Measurements from ENCODE around the gene EPB41L4A.
"Not testable (repeated sequence)": the region's sequence is repeated elsewhere in the genome, so short reads cannot be mapped to it uniquely, and the experiment has no call there.

The EPB41L4A gene

GRCh38 chr5:112396430-112396829 lies 22.6 kb downstream of the EPB41L4A start:
- no peak for DNase-seq

GRCh38 chr5:112395299-112395698 lies 23.8 kb downstream of the EPB41L4A start:
- DNase-seq, result not testable (repeated sequence)

DNA sequence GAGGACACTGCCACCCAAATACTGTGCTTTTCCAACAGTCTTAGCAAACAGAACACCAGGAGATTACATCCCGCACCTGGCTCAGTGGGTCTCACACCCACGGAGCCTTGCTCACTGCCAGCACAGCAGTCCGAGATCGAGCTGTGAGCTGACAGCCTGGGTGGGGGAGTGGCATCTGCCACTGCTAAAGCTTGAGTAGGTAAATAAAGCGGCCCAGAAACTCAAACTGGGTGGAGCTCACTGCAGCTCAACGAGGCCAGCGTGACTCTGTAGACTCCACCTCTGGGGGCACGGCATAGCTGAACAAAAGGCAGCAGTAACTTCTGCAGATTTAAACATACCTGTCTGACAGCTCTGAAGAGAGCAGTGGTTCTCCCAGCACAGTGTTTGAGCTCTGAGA lies 28.8 kb downstream of the EPB41L4A start:
- no peak for DNase-seq

DNA sequence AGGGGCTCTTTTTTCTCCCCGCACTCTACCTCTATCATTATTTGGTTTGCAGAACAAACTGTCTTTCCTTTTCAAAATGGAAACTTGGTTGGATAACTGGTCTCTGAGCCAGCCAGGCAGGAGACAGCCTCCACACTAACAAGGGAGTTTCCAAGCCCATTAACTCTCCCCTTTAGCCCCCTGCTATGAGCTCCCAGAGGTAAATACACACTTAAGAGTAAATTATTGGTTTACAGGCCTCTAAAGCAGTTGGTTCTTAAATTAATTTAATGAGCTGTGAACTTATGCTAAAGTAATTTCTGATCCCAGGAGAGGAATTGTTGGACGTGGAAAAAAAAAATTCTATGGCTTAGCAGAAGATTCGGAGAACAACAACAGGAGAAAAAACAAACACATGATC lies 30.3 kb downstream of the EPB41L4A start:
- DNase-seq, result peak; percentile 20

DNA sequence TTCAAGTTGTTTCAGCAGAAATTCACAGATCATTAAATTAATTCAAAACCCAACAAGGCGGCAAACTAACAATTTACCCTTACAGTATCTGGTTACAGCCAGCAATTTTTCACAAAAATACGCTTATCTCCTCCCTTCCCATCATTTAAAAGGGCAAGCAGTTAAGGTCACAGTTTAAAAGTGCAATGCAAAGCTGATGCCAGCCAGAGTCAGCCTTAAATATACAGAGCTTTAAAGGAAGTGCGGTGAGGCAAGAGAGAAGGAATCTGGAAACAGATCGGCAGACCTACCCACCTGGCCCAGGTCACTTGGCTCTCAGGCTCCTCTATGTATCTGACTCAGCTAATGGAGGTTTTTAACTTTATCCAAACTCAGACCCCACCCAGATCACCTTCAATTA lies 31.0 kb downstream of the EPB41L4A start:
- no peak for DNase-seq

DNA sequence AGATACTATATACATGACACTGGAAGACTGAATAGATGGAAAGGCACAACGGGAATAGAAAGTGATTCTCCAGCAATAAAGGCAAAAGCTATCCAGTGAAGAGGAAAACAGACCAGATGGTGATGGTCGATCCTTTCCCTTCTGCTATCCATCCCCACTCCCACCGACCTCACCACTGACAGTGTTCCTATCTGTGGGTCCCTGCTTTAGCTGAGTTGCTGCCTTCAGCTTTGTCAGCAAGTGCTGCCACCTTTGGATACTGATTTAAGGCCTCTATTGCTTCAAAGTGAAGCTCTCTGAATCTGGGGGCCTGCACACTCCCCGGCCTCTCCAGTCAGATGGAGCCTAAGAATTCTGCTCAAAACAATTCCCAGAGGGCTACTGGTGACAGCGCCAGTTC lies 32.3 kb downstream of the EPB41L4A start:
- DNase-seq, result no peak

DNA sequence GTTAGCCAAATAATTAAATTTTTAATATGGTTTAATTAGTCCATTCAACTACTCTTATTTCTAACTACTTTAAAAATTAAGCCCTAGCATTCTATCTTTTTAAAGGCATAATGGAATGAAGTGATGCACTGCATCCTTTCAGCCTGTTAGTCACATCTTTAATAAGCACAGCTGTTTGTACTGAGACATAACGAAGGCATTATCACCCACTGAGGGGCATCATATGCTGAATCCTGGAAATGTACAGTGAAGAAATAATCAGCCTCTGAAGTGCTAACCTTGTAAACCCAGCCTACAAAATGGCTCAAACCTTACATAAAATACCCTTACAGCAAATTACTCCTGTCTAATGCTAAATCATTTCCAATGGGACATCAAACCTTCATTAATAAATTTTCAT lies 33.1 kb downstream of the EPB41L4A start:
- DNase-seq, result no peak

GRCh38 chr5:112385566-112385965 lies 33.5 kb downstream of the EPB41L4A start:
- no peak for DNase-seq

- no peak for DNase-seq
Measured at GRCh38 chr5:112384523-112384922, 34.6 kb downstream of the EPB41L4A start.

GRCh38 chr5:112382886-112383285 lies 36.2 kb downstream of the EPB41L4A start:
- no peak for DNase-seq

DNA sequence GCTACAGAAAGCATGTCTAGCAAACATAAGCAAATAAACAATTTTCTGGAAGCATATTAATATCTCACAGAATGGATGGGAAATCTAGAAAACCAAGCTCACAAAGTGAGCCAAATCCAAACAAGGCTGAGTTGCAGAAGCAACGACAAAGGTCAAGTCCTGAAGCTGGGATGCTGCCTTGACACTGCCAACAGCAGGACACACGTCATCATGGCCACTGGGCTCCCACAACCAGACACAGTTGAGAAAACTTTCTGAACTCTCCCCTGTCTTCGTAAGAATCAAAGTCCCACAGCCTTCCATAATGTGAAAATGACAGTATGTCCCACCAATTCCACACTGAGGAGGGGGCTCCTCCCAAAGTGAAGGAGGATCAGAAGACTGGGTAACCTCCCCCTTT lies 37.6 kb downstream of the EPB41L4A start:
- no peak for DNase-seq

DNA sequence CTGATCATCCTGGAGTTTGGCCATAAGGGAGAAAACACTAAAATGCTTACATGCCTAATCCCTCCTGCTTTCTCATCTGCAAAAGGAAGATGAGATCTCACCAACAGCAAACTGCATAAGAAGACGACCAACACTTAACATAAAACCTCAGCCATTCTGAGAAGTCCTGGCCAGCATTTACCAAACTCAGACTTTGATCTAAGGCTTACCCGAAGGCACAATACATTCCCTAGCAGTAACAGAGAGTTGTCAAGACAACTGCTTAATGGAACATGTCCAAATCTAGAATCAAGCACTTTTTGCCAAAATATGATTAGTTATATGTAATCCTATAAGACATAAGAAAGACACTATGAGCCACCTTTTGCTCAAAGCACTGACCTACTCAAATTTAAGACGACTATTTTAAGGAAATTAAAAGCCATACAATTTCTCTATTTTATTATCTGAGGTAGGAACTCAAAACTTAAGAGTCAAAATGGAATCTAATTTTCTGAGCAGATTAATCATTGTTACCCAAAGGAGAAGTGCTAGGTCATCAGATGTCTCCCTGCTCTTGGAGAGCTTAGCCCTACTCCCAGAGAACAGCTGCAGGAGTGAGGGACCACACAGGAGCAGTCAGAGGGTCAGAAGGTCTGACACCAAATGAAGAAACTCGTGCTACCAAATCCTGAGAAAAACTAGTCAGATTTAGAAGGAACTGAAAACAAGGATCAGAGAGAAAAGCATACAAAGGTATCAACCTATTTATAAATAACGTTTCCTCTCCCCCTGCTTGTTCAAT lies 39.3 kb downstream of the EPB41L4A start:
- no peak for DNase-seq

GRCh38 chr5:112374818-112375217 lies 44.3 kb downstream of the EPB41L4A start:
- DNase-seq, result no peak

DNA sequence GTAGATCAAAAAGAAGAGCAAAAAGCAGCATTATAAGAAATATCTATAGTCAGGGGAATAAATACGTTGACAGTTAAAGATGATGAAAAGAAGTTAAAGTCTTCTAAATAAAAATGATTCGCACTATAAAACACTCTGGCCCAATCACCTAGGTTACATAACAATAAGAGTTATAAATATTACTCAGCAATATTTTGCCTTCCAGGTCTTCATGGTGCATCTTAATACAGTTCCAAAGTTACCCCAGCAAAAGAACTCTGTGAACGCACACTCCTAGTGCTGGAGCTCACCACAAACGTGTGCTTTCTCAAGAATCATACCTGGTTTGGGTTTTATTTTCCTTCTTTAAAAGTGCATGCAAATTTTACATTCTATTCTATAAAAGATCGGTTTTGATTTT lies 44.7 kb downstream of the EPB41L4A start:
- DNase-seq, result no peak

- no peak for DNase-seq
Measured at GRCh38 chr5:112373885-112374284, 45.2 kb downstream of the EPB41L4A start.

- DNase-seq, result no peak
Measured at GRCh38 chr5:112372543-112372942, 46.5 kb downstream of the EPB41L4A start.

GRCh38 chr5:112371067-112371466 lies 48.0 kb downstream of the EPB41L4A start:
- DNase-seq, result no peak

GRCh38 chr5:112367400-112367799 lies 51.7 kb downstream of the EPB41L4A start:
- no peak for DNase-seq

DNA sequence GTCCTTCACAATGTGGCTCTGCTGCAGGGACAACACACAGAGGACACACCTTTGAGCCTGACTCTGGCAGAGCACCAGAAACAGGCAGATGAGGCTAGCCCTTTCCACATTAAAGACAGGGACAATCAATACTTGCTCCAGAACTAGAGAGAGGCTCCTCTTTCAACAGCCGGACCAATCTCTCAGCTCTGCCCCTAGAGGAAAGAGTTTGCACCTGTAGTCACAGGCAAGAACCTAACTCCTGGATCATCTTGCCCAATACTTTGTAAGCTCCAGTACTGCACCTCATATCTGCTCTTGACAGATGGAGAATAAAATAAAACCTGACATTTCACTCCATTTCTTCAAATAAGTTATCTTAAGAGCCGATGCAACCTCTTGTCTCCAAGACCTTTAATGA lies 52.1 kb downstream of the EPB41L4A start:
- DNase-seq, result no peak

DNA sequence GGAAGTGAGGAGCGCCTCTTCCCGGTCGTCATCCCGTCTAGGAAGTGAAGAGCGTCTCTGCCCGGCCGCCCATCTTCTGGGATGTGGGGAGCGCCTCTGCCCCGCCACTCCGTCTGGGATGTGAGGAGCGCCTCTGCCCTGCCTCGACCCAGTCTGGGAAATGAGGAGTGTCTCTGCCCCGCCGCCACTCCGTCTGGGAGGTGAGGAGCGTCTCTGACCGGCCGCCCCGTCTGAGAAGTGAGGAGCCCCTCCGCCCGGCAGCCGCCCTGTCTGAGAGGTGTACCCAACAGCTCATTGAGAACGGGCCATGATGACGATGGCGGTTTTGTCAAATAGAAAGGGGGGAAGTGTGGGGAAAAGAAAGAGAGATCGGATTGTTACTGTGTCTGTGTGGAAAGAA lies 58.3 kb downstream of the EPB41L4A start:
- not testable (repeated sequence) for DNase-seq

DNA sequence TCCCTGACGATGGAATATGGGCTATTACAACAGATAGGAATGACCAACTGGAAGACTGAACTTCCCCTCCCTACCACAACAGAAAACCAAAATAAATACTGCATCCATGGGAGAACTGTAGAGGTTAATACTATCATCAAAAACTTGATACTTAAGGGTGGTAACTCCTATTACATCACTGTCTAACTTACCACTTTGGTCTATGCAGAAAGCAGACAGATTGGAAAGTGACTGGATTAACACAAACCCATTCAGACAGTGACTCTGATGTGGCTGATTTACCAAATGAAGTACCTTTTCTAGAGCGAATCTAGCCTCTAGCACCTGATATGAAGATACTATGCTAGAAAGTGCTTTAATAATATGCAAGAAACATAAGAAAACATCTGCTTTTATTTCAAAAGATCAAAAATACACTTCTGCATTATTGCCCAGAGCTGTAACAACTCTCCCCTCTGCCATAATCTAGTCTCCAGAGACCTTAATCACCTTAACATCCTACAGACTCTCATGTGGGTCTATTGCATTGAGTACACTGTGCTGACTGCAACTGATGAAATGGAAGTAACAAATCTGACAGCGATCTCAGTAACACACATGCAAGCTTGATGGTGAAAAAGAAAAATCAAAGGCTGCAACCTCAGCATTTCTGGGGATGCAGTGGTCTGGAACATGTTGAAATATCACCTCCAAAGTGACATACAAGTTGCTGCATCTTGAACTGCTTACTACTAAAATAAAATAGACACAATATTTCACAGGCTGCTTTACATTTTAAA lies 62.7 kb downstream of the EPB41L4A start:
- DNase-seq, result no peak

DNA sequence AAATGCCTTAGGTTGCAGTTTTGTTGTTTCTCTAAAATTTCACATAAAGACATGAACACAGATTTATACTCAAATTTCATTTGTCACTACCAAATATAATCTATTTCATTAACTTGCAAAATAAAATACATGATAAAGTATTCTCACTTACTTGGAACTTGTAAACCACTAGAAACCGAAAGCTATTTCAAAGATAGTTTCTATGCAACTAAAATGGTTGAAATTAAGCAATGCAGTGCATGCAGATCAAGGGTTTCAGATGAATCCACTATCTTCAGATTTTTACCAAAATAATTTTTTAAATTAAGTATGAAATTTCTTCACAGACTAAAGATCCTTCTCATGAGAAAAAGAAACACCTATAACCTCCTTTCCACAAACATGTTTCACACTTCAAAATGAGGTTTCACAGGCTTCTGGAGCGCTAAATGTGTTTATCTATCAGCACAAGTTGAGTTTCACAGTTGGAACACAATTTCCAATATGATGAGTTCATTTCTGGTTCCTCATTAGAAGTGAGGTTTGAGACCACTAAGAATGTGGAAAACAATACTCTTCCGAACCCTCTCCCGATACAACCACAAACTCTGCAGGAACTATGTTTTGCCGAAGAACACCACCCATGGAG lies 63.9 kb downstream of the EPB41L4A start:
- DNase-seq, result no peak

DNA sequence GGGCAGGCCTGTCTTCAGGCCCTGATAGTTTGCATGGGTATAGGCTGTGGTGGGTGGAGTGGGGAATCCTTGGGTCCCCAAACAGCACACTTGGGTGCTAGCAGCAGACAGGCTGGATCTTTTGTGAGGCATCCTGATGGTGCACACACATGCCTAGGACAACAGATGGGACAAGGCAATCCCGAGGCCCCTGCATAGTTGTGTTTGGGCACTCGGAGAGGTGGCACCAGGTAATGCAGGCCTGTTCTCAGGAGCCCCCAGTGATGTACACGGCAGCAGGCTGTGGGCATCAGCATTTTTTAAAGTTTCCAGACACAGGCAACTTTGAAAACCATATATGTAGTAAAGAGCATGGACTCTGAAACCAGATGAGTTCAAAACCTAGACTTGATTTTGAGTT lies 65.4 kb downstream of the EPB41L4A start:
- no peak for DNase-seq

DNA sequence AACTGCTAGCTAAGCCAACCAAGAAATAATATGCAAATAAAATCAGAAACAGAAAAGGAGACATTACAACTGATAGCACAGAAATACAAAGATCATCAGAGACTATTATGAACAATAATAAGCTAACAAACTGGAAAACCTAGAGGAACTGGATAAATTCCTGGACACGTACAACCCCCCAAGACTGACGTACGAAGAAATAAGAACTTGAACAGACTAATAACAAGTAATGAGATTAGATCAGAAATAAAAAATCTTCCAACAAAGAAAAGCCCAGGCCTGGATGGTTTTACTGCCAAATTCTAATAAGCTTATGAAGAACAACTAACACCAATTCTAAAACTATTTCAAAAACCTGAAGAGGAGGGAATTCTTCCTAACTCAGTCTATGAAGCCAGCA lies 67.9 kb downstream of the EPB41L4A start:
- no peak for DNase-seq

Data from NCI-H1105 treated with DMSO at 0.1 percent for 48 hours (cell line).